ENCODE data around the gene ITSN2. TPM values are rescaled to one million over a fixed set of nuclear protein-coding genes. Genes with fewer than 3 reads are reported as not detected.

Gene ITSN2
- total RNA-seq, 1 experiment from 2014 or later: 21.9 TPM

DNA sequence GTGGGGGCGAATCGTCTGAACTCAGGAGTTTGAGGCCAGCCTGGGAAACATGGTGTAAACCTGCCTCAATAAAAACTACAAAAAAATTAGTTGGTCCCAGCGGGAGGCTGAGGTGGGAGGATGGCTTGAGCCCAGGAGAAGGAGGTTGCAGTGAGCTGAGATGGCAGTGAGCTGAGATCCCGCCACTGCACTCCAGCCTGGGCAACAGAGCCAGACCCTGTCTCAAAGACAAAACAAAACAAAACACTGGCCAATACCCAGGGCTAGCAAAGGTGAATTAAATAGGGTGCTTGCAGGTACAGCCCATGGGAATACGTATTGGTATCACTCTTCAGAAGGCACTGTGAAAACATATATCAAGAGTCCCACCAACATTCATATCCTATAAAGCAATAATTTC is 7.0 kb downstream of the ITSN2 start:
- POLR2A ChIA-PET (ENCODE audit: unreplicated experiment): no interaction called here
- ATAC-seq: no peak
- CTCF ChIA-PET: no interaction called here
- Histone ChIP-seq H3K4me3 (ENCODE audit: low read length) (no peak overlapping the region), H3K4me2 (ENCODE audit: low read length) (no peak overlapping the region), H3F3A (ENCODE audit: low read length, unreplicated experiment) (no peaks in the 10 kb centered on the region), H3K9me2 (replicated peaks; ENCODE audit: low read length) (no peaks in the 10 kb centered on the region), H3K27ac (ENCODE audit: low read length) (no peak overlapping the region), H4K20me1 (ENCODE audit: low read length) (peaks cover 10% of the 10 kb centered on the region; the same call in 1 of the 2 replicates), H3K9me3 (ENCODE audit: low read length) (no peaks in the 10 kb centered on the region), H3K9ac (ENCODE audit: low read length) (no peak overlapping the region), H3K36me3 (ENCODE audit: low read depth, low read length) (no peaks in the 10 kb centered on the region), H3K79me2 (ENCODE audit: low read length) (peaks cover 91% of the 10 kb centered on the region), H3K4me1 (ENCODE audit: insufficient read depth, low read length) (peaks cover 5% of the 10 kb centered on the region), H2AFZ (ENCODE audit: low read length) (no peak overlapping the region), H3K27me3 (ENCODE audit: low read length) (no peaks in the 10 kb centered on the region)
- BruUV-seq (replicated peaks): no TSS peak
- TF ChIP-seq, protein P1, sequence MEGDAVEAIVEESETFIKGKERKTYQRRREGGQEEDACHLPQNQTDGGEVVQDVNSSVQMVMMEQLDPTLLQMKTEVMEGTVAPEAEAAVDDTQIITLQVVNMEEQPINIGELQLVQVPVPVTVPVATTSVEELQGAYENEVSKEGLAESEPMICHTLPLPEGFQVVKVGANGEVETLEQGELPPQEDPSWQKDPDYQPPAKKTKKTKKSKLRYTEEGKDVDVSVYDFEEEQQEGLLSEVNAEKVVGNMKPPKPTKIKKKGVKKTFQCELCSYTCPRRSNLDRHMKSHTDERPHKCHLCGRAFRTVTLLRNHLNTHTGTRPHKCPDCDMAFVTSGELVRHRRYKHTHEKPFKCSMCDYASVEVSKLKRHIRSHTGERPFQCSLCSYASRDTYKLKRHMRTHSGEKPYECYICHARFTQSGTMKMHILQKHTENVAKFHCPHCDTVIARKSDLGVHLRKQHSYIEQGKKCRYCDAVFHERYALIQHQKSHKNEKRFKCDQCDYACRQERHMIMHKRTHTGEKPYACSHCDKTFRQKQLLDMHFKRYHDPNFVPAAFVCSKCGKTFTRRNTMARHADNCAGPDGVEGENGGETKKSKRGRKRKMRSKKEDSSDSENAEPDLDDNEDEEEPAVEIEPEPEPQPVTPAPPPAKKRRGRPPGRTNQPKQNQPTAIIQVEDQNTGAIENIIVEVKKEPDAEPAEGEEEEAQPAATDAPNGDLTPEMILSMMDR (conservative IDR thresholded peaks at IDR 0.05; ENCODE audit: low read depth, low read length): no peak
- TF ChIP-seq EZH2 (IDR thresholded peaks at IDR 0.05; ENCODE audit: low read length, unreplicated experiment) (no peak), EZH2phosphoT487 (IDR thresholded peaks at IDR 0.05; ENCODE audit: borderline replicate concordance, low read length) (no peak)
- no peak for DNase-seq
- intact Hi-C loops (cut with micrococcal nuclease): no loop called here

DNA sequence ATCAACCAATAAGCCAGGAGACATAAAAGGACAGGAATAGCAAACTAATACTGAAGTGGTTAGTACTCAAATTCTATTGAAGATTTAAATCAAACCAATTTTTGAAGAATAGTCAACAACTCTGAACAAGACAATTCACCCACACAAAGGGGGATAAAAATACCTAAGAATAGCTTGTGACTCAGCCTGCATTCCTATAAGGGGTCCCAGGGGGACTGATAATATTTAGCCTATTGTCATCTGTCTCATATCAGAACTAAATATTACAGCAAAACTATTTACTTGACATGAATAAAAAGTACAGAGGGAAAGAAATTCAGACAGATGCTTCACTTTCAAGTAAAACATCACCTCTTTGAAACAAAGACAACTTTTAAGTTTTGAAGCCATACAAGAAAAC is 7.7 kb downstream of the ITSN2 start:
- Histone ChIP-seq H3K9me3 (ENCODE audit: low read length) (no peaks in the 10 kb centered on the region), H3K79me2 (ENCODE audit: low read length) (peaks cover 91% of the 10 kb centered on the region), H3K4me2 (ENCODE audit: low read length) (no peak overlapping the region), H3K4me1 (ENCODE audit: insufficient read depth, low read length) (no peaks in the 10 kb centered on the region), H3K27me3 (ENCODE audit: low read length) (no peaks in the 10 kb centered on the region), H3K27ac (ENCODE audit: low read length) (no peak overlapping the region), H2AFZ (ENCODE audit: low read length) (no peak overlapping the region), H3F3A (ENCODE audit: low read length, unreplicated experiment) (no peaks in the 10 kb centered on the region), H3K36me3 (ENCODE audit: low read depth, low read length) (no peaks in the 10 kb centered on the region), H3K4me3 (ENCODE audit: low read length) (no peak overlapping the region), H3K9me2 (replicated peaks; ENCODE audit: low read length) (no peaks in the 10 kb centered on the region), H4K20me1 (ENCODE audit: low read length) (peaks cover 6% of the 10 kb centered on the region; the same call in 1 of the 2 replicates), H3K9ac (ENCODE audit: low read length) (no peak overlapping the region)
- POLR2A ChIA-PET (ENCODE audit: unreplicated experiment): no interaction called here
- TF ChIP-seq, protein P1 (conservative IDR thresholded peaks at IDR 0.05; ENCODE audit: low read depth, low read length): no peak
- TF ChIP-seq EZH2 (IDR thresholded peaks at IDR 0.05; ENCODE audit: low read length, unreplicated experiment) (no peak), EZH2phosphoT487 (IDR thresholded peaks at IDR 0.05; ENCODE audit: borderline replicate concordance, low read length) (no peak)
- no peak for DNase-seq
- CTCF ChIA-PET: no interaction called here
- no TSS peak for BruUV-seq (replicated peaks)
- ATAC-seq: no peak
- intact Hi-C loops (cut with micrococcal nuclease): no loop called here

DNA sequence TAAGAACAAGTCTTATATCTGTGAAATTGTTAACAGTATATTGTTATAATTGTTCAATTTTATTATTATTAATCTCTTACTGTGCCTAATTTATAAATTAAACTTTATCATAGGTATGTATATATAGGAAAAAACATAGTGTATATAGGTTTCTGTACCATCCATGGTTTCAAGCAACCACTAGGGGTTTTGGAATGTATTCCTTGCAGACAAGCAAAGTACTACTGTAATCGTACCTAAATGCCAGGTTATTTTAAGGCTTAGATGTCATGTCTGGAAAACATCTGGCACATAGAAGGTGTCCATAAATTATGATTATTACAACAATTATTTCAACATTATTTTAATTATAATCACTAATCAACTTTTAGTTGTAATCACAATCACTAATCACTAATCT is 8.4 kb downstream of the ITSN2 start:
- Histone ChIP-seq H3K9me3 (ENCODE audit: low read length) (no peaks in the 10 kb centered on the region), H3K4me2 (ENCODE audit: low read length) (no peak overlapping the region), H3K27ac (ENCODE audit: low read length) (no peak overlapping the region), H3K4me3 (ENCODE audit: low read length) (no peak overlapping the region), H3K4me1 (ENCODE audit: insufficient read depth, low read length) (no peaks in the 10 kb centered on the region), H2AFZ (ENCODE audit: low read length) (no peak overlapping the region), H3K9ac (ENCODE audit: low read length) (no peak overlapping the region), H4K20me1 (ENCODE audit: low read length) (peaks cover 6% of the 10 kb centered on the region; the same call in 1 of the 2 replicates), H3K27me3 (ENCODE audit: low read length) (no peaks in the 10 kb centered on the region), H3F3A (ENCODE audit: low read length, unreplicated experiment) (no peaks in the 10 kb centered on the region), H3K79me2 (ENCODE audit: low read length) (peaks cover 91% of the 10 kb centered on the region), H3K36me3 (ENCODE audit: low read depth, low read length) (no peaks in the 10 kb centered on the region), H3K9me2 (replicated peaks; ENCODE audit: low read length) (no peaks in the 10 kb centered on the region)
- no TSS peak for BruUV-seq (replicated peaks)
- POLR2A ChIA-PET (ENCODE audit: unreplicated experiment): no interaction called here
- no peak for ATAC-seq
- peak; percentile 18 for DNase-seq
- intact Hi-C loops (cut with micrococcal nuclease): no loop called here
- TF ChIP-seq, protein P1 (conservative IDR thresholded peaks at IDR 0.05; ENCODE audit: low read depth, low read length): 0 out of 2 replicates have a peak, but pooled peaks have one; percentile 13
- no peak for TF ChIP-seq EZH2phosphoT487 (IDR thresholded peaks at IDR 0.05; ENCODE audit: borderline replicate concordance, low read length)
- CTCF ChIA-PET: no interaction called here
